Lower leg skin (tissue), 3 donors: Measurements from ENCODE around the gene CFLAR.

Experiments used
- POLR2A ChIP-seq, 2 donors: fragments of 450-650 bp; IDR thresholded peaks; one replicate each; pipeline ENCODE4 v1.6.1; 2016 to 2017; ENCODE audit warnings: antibody characterized with exemption in 2 of 2, mild to moderate bottlenecking in 1 of 2, moderate library complexity in 1 of 2
- TF ChIP-seq, protein P1 (sequence below), 3 donors: fragments of 450-650 bp; IDR thresholded peaks; one replicate each; pipeline ENCODE4 v1.5.1; 2016; ENCODE audit warnings: antibody characterized with exemption in 3 of 3, mild to moderate bottlenecking in 3 of 3, moderate library complexity in 2 of 3

DNA sequence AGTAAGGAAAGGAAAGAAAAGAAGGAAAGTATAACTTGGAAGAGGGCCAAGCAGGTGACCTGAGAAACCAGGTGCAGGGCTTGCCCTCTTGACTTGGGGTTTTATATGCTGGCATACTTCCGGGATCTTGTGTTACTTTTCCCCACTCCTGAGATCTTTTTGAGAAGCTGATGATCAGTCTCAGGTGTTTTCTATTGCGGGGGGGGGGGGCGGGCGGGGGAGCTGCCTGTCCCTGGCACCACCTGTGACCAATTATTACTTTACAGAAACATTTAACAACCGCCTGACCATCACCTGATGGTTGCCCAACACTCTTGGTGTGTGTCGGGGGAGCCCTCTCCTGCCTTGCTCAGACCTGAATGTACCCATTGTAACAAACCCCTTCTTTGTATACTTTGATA is 60.1 kb downstream of the CFLAR start:
- TF ChIP-seq, protein P1, sequence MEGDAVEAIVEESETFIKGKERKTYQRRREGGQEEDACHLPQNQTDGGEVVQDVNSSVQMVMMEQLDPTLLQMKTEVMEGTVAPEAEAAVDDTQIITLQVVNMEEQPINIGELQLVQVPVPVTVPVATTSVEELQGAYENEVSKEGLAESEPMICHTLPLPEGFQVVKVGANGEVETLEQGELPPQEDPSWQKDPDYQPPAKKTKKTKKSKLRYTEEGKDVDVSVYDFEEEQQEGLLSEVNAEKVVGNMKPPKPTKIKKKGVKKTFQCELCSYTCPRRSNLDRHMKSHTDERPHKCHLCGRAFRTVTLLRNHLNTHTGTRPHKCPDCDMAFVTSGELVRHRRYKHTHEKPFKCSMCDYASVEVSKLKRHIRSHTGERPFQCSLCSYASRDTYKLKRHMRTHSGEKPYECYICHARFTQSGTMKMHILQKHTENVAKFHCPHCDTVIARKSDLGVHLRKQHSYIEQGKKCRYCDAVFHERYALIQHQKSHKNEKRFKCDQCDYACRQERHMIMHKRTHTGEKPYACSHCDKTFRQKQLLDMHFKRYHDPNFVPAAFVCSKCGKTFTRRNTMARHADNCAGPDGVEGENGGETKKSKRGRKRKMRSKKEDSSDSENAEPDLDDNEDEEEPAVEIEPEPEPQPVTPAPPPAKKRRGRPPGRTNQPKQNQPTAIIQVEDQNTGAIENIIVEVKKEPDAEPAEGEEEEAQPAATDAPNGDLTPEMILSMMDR (IDR thresholded peaks at IDR 0.05): no peak
- no peak for TF ChIP-seq POLR2A (IDR thresholded peaks at IDR 0.05)
